Fibroblast of mammary gland (primary cell): ENCODE data around the gene PIEZO2.
"Not testable (repeated sequence)": the region's sequence is repeated elsewhere in the genome, so short reads cannot be mapped to it uniquely, and the experiment has no call there.

Experiments
- DNase-seq: peaks from one replicate; pipeline ENCODE4 v3.0.0-alpha.2; 2010; ENCODE audit warnings: low read depth
- H3K4me3 ChIP-seq: 2 replicates; pipeline ENCODE4 v1.5.1; 2011; ENCODE audit warnings: low read depth, mild to moderate bottlenecking, low read length, moderate library complexity; ENCODE audit not compliant: control insufficient read depth
- CTCF ChIP-seq: conservative IDR thresholded peaks from 2 replicates; pipeline ENCODE4 v1.5.1; 2011; ENCODE audit warnings: low read depth, low read length, inconsistent platforms; ENCODE audit not compliant: control insufficient read depth, insufficient read depth

Gene PIEZO2

GRCh38 chr18:11149441-11150270 lies at the start of gene PIEZO2:
TSS of gene PIEZO2 (minus strand) at chr18:11149569. CDS start at chr18:11148588, 981 bp downstream.
- no peak for TF ChIP-seq CTCF
- peak; percentile 12 for DNase-seq
- H3K4me3 ChIP-seq, result no peak within 1 kb of the TSS

GRCh38 chr18:11183637-11184036 lies 34.3 kb upstream of the PIEZO2 start:
- H3K4me3 ChIP-seq, result no peak overlapping the region
- DNase-seq, result peak; percentile 28
- TF ChIP-seq CTCF, result no peak

- not testable (repeated sequence) for DNase-seq, H3K4me3 ChIP-seq
Observed at GRCh38 chr18:11181629-11182028, 32.3 kb upstream of the PIEZO2 start.

- no peak for DNase-seq
- TF ChIP-seq CTCF, result no peak
- H3K4me3 ChIP-seq, result no peak overlapping the region
Observed at GRCh38 chr18:11179959-11180519, 30.7 kb upstream of the PIEZO2 start.

- H3K4me3 ChIP-seq, result no peak overlapping the region
- TF ChIP-seq CTCF, result no peak
- peak; percentile 87 for DNase-seq
Observed at GRCh38 chr18:11178951-11179549, 29.7 kb upstream of the PIEZO2 start.

- DNase-seq, result no peak
- no peak for TF ChIP-seq CTCF
Observed at GRCh38 chr18:11177382-11177781, 28.0 kb upstream of the PIEZO2 start.

GRCh38 chr18:11176481-11176881 lies 27.1 kb upstream of the PIEZO2 start:
- DNase-seq, result peak; percentile 53
- no peak for TF ChIP-seq CTCF

More at GRCh38 chr18:11177382-11177781, 28.0 kb upstream of the PIEZO2 start:
- H3K4me3 ChIP-seq, result no peak overlapping the region

More at GRCh38 chr18:11176481-11176881, 27.1 kb upstream of the PIEZO2 start:
- H3K4me3 ChIP-seq, result no peak overlapping the region
